ENCODE results near the gene PSMB10.

GRCh38 chr16:67930191-67930590, 6.5 kb downstream of the PSMB10 start:
- TF ChIP-seq CTCF (IDR thresholded peaks at IDR 0.05 in 8 of 11, conservative IDR thresholded peaks at IDR 0.05 in 3 of 11) (no peak), POLR2A (IDR thresholded peaks at IDR 0.05) (no peak)
